Type B pancreatic cell (in vitro differentiated cells): ENCODE results near the gene TUBB6. TPM values are rescaled to one million over a fixed set of nuclear protein-coding genes. Genes with fewer than 3 reads are reported as not detected.

Source experiments
- DNase-seq: peaks from one replicate; pipeline ENCODE4 v3.0.0; 2021; ENCODE audit warnings: mixed read lengths; ENCODE audit not compliant: unreplicated experiment; ENCODE audit errors: extremely low spot score
- H3K27ac Mint-ChIP-seq: 2 replicates; pipeline ENCODE4 v1.8.0; 2021; ENCODE audit warnings: mild to moderate bottlenecking, mixed read lengths
- H3K27me3 Mint-ChIP-seq: 2 replicates; pipeline ENCODE4 v1.8.0; 2021; ENCODE audit warnings: mixed read lengths
- H3K36me3 Mint-ChIP-seq: 2 replicates; pipeline ENCODE4 v1.8.0; 2021; ENCODE audit warnings: mixed read lengths
- H3K4me1 Mint-ChIP-seq: one replicate; pipeline ENCODE4 v1.8.0; 2021; ENCODE audit warnings: mixed read lengths; ENCODE audit not compliant: unreplicated experiment
- H3K4me3 Mint-ChIP-seq: 2 replicates; pipeline ENCODE4 v1.8.0; 2021; ENCODE audit warnings: mild to moderate bottlenecking, mixed read lengths
- H3K9me3 Mint-ChIP-seq: 2 replicates; pipeline ENCODE4 v1.8.0; 2021; ENCODE audit warnings: mixed read lengths
- long read RNA-seq: library from polyadenylated mRNA; unstranded; transcript quantifications from one replicate; pipeline ENCODE4 v2.0.0, GENCODE V29; 2020
- total RNA-seq: library from RNA; stranded (reverse); gene quantifications from 2 replicates; pipeline ENCODE4 v1.2.1, GENCODE V29; 2021; ENCODE audit warnings: low replicate concordance
- TF ChIP-seq, protein P1 (sequence below): fragments of 200-600 bp; sonication (generic); conservative IDR thresholded peaks from 2 replicates; pipeline ENCODE4 v1.5.0; 2021; ENCODE audit warnings: antibody characterized with exemption, mild to moderate bottlenecking

TUBB6 gene
- 56.5 and 83.8 TPM in 2 replicates for total RNA-seq
- long read RNA-seq, transcript TUBB6-213 (4 exons, 1,017 nt), result minor isoform, 8 of 175 reads
- long read RNA-seq, transcript TUBB6-201 (4 exons, 2,064 nt), result major isoform, 134 of 175 reads
- long read RNA-seq, transcript TUBB6-207 (3 exons, 1,075 nt), result minor isoform, 5 of 175 reads
- long read RNA-seq, transcript TUBB6-203 (4 exons, 788 nt), result minor isoform, 8 of 175 reads
- long read RNA-seq, partial matches to known transcripts, result 5 of 175 reads
- long read RNA-seq, other reads (novel, unspliced or antisense), result 9 of 175 reads

DNA sequence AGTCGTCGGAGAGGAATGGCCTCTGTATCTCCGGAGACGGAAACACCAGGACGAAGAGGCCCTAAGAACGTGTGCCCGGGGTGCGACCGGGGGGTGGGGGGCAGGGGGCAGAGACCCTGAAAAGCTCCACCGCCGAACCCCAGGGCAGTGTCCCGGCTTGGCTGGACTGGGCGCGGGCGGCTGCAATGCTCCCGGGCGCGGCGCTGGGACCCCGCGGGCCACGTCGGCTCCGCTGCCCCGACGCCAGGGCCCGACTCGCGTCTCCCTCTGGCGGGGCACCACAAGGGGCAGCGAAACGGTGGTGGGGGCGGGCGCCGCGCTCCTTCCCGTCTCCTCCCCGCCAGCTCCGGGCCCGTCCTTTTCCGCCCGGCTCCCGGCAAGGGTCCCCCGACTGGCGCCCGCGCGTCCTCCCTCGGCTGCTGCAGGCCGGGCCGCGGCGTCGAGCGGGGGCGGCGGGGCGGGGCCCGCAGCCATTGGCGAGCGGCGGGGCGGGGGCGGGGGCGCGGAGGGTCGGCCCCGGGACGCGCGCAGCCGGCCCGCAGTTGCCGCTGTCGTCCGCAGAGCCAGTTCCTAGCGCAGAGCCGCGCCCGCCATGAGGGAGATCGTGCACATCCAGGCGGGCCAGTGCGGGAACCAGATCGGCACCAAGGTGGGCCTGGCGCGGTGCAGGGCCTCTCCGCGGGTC lies at the start of gene TUBB6:
Gene TUBB6 (plus strand): TSS at position 541 of the 685 bp plus-strand sequence. CDS start 52 bp downstream, at position 593.
- TF ChIP-seq, protein P1, sequence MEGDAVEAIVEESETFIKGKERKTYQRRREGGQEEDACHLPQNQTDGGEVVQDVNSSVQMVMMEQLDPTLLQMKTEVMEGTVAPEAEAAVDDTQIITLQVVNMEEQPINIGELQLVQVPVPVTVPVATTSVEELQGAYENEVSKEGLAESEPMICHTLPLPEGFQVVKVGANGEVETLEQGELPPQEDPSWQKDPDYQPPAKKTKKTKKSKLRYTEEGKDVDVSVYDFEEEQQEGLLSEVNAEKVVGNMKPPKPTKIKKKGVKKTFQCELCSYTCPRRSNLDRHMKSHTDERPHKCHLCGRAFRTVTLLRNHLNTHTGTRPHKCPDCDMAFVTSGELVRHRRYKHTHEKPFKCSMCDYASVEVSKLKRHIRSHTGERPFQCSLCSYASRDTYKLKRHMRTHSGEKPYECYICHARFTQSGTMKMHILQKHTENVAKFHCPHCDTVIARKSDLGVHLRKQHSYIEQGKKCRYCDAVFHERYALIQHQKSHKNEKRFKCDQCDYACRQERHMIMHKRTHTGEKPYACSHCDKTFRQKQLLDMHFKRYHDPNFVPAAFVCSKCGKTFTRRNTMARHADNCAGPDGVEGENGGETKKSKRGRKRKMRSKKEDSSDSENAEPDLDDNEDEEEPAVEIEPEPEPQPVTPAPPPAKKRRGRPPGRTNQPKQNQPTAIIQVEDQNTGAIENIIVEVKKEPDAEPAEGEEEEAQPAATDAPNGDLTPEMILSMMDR, result no peak
- Mint-ChIP-seq H3K36me3 (peaks cover 21% of the 10 kb centered on the region), H3K27ac (peak within 1 kb of the TSS; percentile 96), H3K9me3 (peaks cover 6% of the 10 kb centered on the region), H3K27me3 (peaks cover 30% of the 10 kb centered on the region), H3K4me1 (peaks cover 20% of the 10 kb centered on the region), H3K4me3 (peak within 1 kb of the TSS; percentile 93)
- DNase-seq, result no peak

DNA sequence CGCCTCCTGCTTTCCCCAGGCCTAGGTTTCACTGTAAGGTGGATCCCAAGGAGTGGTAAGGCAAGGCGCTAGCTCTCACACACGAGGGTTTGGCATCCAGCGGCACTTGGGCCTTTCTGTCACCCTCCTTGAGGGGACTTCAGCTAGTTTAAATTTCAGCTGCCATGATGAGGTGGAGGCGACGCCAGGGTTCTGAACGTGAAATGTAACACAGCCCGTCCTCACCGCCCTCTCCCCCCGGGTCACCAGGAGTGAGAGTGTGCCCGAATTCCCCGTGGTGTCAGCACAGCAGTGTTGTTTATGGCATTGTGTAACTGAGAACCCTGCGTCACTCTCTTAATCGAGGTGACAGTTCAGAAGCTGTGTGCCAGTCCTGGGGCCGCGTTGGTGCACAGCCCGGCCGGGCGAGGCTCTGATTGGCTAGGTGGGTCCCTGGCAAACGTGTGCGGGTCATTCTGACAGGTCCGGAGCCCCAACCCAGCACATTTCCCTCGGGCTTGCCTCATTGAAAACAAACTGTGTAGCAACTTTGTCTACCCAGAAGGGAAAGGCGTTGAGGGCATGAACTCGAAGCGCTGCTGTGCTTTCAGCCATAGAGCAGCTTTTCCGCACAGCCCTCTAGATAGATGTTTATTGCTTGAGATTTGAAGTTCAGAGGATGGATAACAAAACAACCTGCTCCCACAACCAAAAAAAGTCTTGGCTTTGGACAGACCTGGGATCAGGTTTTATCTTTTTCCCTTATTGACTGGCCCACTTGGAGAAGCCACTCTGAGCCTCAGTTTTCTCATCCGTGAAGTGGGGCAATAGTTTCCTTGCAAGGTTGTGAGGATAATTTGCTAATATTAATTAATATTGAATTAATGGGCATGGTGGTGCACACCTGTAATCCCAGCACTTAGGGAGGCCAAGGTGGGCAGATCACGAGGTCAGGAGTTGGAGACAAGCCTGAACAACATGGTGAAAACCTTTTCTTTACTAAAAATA lies 49.0 kb upstream of the TUBB6 start:
- Mint-ChIP-seq H3K27ac (no peak overlapping the region), H3K36me3 (no peaks in the 10 kb centered on the region), H3K27me3 (peaks cover 62% of the 10 kb centered on the region), H3K4me1 (peaks cover 19% of the 10 kb centered on the region), H3K9me3 (no peaks in the 10 kb centered on the region), H3K4me3 (no peak overlapping the region)
- TF ChIP-seq, protein P1, result no peak
- DNase-seq, result no peak

DNA sequence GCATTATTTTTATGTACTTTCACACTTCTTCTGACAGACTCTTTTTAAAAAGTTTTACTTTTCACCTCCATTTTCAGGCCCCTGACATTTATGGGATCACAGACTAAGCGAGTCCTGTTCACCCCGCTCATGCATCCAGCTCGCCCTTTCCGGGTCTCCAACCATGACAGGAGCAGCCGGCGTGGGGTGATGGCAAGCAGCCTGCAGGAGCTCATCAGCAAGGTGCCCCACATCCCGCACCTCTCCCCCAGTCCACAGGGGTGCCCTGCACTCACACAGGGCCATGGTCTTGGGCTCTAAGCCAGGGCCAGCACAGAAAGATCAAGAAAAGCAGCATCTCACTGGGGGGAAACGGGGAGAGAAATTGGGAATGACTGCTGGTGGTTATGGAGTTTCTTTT lies 45.3 kb upstream of the TUBB6 start:
- no peak overlapping the region for H3K4me3 Mint-ChIP-seq
- TF ChIP-seq, protein P1, result no peak
- no peak for DNase-seq

DNA sequence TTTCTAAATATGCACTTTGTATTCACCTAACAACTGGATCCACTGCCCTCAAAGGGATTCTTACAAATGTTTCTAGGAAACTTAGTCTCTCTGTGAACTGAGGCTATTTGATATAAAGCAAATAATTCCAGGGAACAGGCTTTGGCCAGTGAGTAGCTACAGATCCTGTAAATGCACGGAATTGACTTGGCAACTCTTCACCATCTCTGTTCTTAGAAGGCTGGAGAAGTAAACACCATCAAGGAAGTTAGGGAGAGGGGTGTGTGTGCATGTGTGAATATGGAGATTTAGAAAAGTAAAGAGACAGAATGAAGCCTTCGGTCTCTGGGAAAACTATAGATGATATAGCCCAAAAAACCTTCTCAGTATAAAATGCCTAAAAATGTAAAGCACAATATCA lies 43.2 kb upstream of the TUBB6 start:
- TF ChIP-seq, protein P1, result no peak
- Mint-ChIP-seq H3K4me1 (no peaks in the 10 kb centered on the region), H3K9me3 (no peaks in the 10 kb centered on the region), H3K4me3 (no peak overlapping the region), H3K27me3 (peaks cover 23% of the 10 kb centered on the region), H3K27ac (no peak overlapping the region), H3K36me3 (no peaks in the 10 kb centered on the region)
- DNase-seq, result no peak

More for the DNA sequence above, 45.3 kb upstream of the TUBB6 start:
- no peaks in the 10 kb centered on the region for H3K4me1 Mint-ChIP-seq
- H3K27me3 Mint-ChIP-seq, result peaks cover 35% of the 10 kb centered on the region
- no peaks in the 10 kb centered on the region for H3K9me3 Mint-ChIP-seq
- H3K27ac Mint-ChIP-seq, result no peak overlapping the region
- no peaks in the 10 kb centered on the region for H3K36me3 Mint-ChIP-seq

DNA sequence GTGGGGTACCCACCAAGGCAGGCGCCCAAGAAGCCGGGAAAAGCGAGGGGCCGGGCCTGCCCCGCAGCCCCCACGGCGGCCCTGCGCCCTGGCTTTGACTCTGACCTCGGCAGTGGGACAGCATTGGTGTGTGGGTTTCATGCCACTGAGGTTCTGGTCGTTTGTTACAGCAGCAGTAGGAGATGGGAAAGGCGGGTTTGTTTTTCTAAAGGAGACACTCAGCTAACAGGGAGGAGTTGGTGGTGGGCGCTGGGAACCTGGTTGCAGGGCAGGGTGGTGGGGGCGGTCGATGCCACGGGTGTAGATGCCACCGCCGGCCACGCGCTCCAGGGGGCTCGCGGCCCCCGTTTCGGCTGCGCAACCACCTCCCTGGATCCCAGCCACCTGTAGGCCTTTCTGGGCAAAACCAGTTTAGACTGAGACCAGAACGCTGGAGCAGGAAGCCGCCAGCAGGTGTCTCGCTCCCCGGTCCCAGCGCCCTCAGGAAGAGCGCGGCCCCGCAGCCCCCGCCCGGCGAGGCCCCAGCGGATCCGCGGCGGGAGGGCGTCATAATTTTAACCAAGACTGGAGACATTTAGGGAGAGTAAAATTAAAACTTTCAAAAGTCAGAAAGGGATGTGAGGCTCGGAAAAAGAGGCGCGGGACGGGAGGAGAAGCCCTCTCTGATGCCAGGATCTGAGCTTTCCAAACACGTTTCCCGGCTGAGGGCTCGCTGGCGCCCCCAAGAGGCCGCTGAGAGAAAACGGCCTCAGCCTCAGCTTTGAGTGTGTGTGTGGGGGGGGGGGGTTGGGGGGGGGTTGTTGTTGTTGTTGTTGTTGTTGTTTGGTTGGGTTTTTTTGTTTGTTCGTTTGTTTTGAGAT lies 36.4 kb upstream of the TUBB6 start:
- DNase-seq, result peak; percentile 83
- no peaks in the 10 kb centered on the region for H3K9me3 Mint-ChIP-seq
- H3K27ac Mint-ChIP-seq, result no peak overlapping the region
- peak overlapping the region; percentile 82 for H3K4me3 Mint-ChIP-seq
- H3K36me3 Mint-ChIP-seq, result no peaks in the 10 kb centered on the region
- TF ChIP-seq, protein P1, result peak; percentile 80
- H3K27me3 Mint-ChIP-seq, result peaks cover 3% of the 10 kb centered on the region
- H3K4me1 Mint-ChIP-seq, result no peaks in the 10 kb centered on the region
